Natural killer cell treated with Interleukin-12 subunit alpha and Interleukin-12 subunit beta and Interleukin-15 and Interleukin-18, amount 100 ng/mL, for 72 hours (primary cell): ENCODE measurements around the gene GLTP. TPM values are rescaled to one million over a fixed set of nuclear protein-coding genes. Genes with fewer than 3 reads are reported as not detected.
"Not testable (repeated sequence)": the region's sequence is repeated elsewhere in the genome, so short reads cannot be mapped to it uniquely, and the experiment has no call there.

Experiments used
- ATAC-seq, 2 donors: fragments of 150-1000 bp; cut with Tn5 transposase in 1 of 2; sonication (Bioruptor Pico), chemical (Tn5 transposase) in 1 of 2; 2 replicates each; pipeline ENCODE4 v1.10.0; 2021
- DNase-seq: peaks from one replicate; pipeline ENCODE4 v3.0.0; 2022; ENCODE audit warnings: low spot score
- H3K27ac Mint-ChIP-seq, 2 donors: 1 replicate in 1 of 2; 2 replicates in 1 of 2; pipeline ENCODE4 v1.8.0; 2022; ENCODE audit warnings: mixed read lengths in 2 of 2, mild to moderate bottlenecking in 1 of 2, moderate library complexity in 1 of 2
- H3K27me3 Mint-ChIP-seq, 2 donors: 1 replicate in 1 of 2; 2 replicates in 1 of 2; pipeline ENCODE4 v1.8.0; 2022; ENCODE audit warnings: mixed read lengths in 2 of 2
- H3K36me3 Mint-ChIP-seq: one replicate; pipeline ENCODE4 v1.8.0; 2022; ENCODE audit warnings: mixed read lengths
- H3K4me1 Mint-ChIP-seq, 2 donors: 1 replicate in 1 of 2; 2 replicates in 1 of 2; pipeline ENCODE4 v1.8.0; 2022; ENCODE audit warnings: low read depth in 2 of 2, mixed read lengths in 2 of 2, mild to moderate bottlenecking in 1 of 2
- H3K4me3 Mint-ChIP-seq: one replicate; pipeline ENCODE4 v1.8.0; 2022; ENCODE audit warnings: mixed read lengths
- H3K9me3 Mint-ChIP-seq: 2 replicates; pipeline ENCODE4 v1.8.0; 2022; ENCODE audit warnings: mixed read lengths
- total RNA-seq, 2 donors: library from RNA; stranded (reverse); gene quantifications; one replicate each; pipeline ENCODE4 v1.2.3, GENCODE V29; 2022

The GLTP gene
- total RNA-seq, 2 donors from 2014 or later, result 29.7 to 31.2 TPM

- H3K9me3 Mint-ChIP-seq, result no peaks in the 10 kb centered on the region
- H3K36me3 Mint-ChIP-seq, result no peaks in the 10 kb centered on the region
- no peak overlapping the region for H3K27ac Mint-ChIP-seq
- peaks cover 20 to 31% of the 10 kb centered on the region in 2 donors for H3K4me1 Mint-ChIP-seq
- no peak for ATAC-seq
- DNase-seq, result no peak
- H3K27me3 Mint-ChIP-seq, result no peaks in the 10 kb centered on the region
- H3K4me3 Mint-ChIP-seq, result no peak overlapping the region
Measured at GRCh38 chr12:109861689-109862314, 18.5 kb downstream of the GLTP start.

- no peak for ATAC-seq
- DNase-seq, result no peak
- Mint-ChIP-seq H3K27me3 (no peaks in the 10 kb centered on the region), H3K4me1 (peaks cover 20 to 27% of the 10 kb centered on the region in 2 donors), H3K9me3 (no peaks in the 10 kb centered on the region), H3K36me3 (no peaks in the 10 kb centered on the region), H3K4me3 (no peak overlapping the region), H3K27ac (no peak overlapping the region)
Measured at GRCh38 chr12:109860977-109861376, 19.4 kb downstream of the GLTP start.

GRCh38 chr12:109858764-109859163 lies 21.6 kb downstream of the GLTP start:
- ATAC-seq, result peak in 1 of 2 donors; percentile 56
- DNase-seq, result no peak
- H3K36me3 Mint-ChIP-seq, result no peaks in the 10 kb centered on the region
- no peak overlapping the region for H3K27ac Mint-ChIP-seq
- no peaks in the 10 kb centered on the region for H3K9me3 Mint-ChIP-seq
- no peaks in the 10 kb centered on the region for H3K27me3 Mint-ChIP-seq
- H3K4me1 Mint-ChIP-seq, result peaks cover 7 to 14% of the 10 kb centered on the region in 2 donors
- no peak overlapping the region for H3K4me3 Mint-ChIP-seq

- ATAC-seq (no peak), DNase-seq (no peak)
- H3K36me3 Mint-ChIP-seq, result no peaks in the 10 kb centered on the region
- no peak overlapping the region for H3K4me3 Mint-ChIP-seq
- no peaks in the 10 kb centered on the region for H3K27me3 Mint-ChIP-seq
- H3K9me3 Mint-ChIP-seq, result no peaks in the 10 kb centered on the region
- H3K4me1 Mint-ChIP-seq, result peaks cover 0 to 11% of the 10 kb centered on the region in 2 donors
- H3K27ac Mint-ChIP-seq, result no peak overlapping the region
Measured at GRCh38 chr12:109857715-109858114, 22.6 kb downstream of the GLTP start.

- ATAC-seq (no peak), DNase-seq (no peak)
- Mint-ChIP-seq H3K4me1 (peaks cover 0 to 11% of the 10 kb centered on the region in 2 donors), H3K4me3 (no peak overlapping the region), H3K27me3 (no peaks in the 10 kb centered on the region), H3K36me3 (no peaks in the 10 kb centered on the region), H3K27ac (no peak overlapping the region), H3K9me3 (no peaks in the 10 kb centered on the region)
Measured at GRCh38 chr12:109855377-109855776, 25.0 kb downstream of the GLTP start.

- not testable (repeated sequence) for H3K36me3 Mint-ChIP-seq, ATAC-seq, H3K27me3 Mint-ChIP-seq
Measured at GRCh38 chr12:109850518-109850917, 29.8 kb downstream of the GLTP start.

GRCh38 chr12:109847142-109847735 lies 33.1 kb downstream of the GLTP start:
- Mint-ChIP-seq H3K4me3 (no peak overlapping the region), H3K27ac (no peak overlapping the region), H3K36me3 (no peaks in the 10 kb centered on the region), H3K4me1 (peaks cover 0 to 10% of the 10 kb centered on the region in 2 donors), H3K27me3 (no peaks in the 10 kb centered on the region), H3K9me3 (no peaks in the 10 kb centered on the region)
- ATAC-seq (no peak), DNase-seq (no peak)

More at GRCh38 chr12:109850518-109850917, 29.8 kb downstream of the GLTP start:
- not testable (repeated sequence) for H3K4me1 Mint-ChIP-seq, H3K4me3 Mint-ChIP-seq, H3K27ac Mint-ChIP-seq, H3K9me3 Mint-ChIP-seq, DNase-seq

- H3K27me3 Mint-ChIP-seq, result no peaks in the 10 kb centered on the region
- DNase-seq, result no peak
Measured at GRCh38 chr12:109845824-109846205, 34.5 kb downstream of the GLTP start.

GRCh38 chr12:109844983-109845823 lies 35.1 kb downstream of the GLTP start:
- no peak overlapping the region for H3K4me3 Mint-ChIP-seq
- ATAC-seq, result peak; percentile 94 to 96
- peak; percentile 91 for DNase-seq
- H3K9me3 Mint-ChIP-seq, result no peaks in the 10 kb centered on the region
- no peaks in the 10 kb centered on the region for H3K36me3 Mint-ChIP-seq
- H3K27me3 Mint-ChIP-seq, result no peaks in the 10 kb centered on the region
- H3K4me1 Mint-ChIP-seq, result peaks cover 0 to 10% of the 10 kb centered on the region in 2 donors
- no peak overlapping the region for H3K27ac Mint-ChIP-seq

More at GRCh38 chr12:109845824-109846205, 34.5 kb downstream of the GLTP start:
- Mint-ChIP-seq H3K27ac (no peak overlapping the region), H3K4me1 (peaks cover 0 to 10% of the 10 kb centered on the region in 2 donors), H3K9me3 (no peaks in the 10 kb centered on the region), H3K4me3 (no peak overlapping the region), H3K36me3 (no peaks in the 10 kb centered on the region)
- no peak for ATAC-seq

GRCh38 chr12:109844091-109844490 lies 36.2 kb downstream of the GLTP start:
- ATAC-seq, result no peak
- H3K27ac Mint-ChIP-seq, result no peak overlapping the region
- H3K4me1 Mint-ChIP-seq, result peaks cover 0 to 10% of the 10 kb centered on the region in 2 donors
- DNase-seq, result no peak
- no peak overlapping the region for H3K4me3 Mint-ChIP-seq
- no peaks in the 10 kb centered on the region for H3K36me3 Mint-ChIP-seq
- H3K9me3 Mint-ChIP-seq, result no peaks in the 10 kb centered on the region
- H3K27me3 Mint-ChIP-seq, result peaks cover 0 to 3% of the 10 kb centered on the region in 2 donors

GRCh38 chr12:109842021-109842420 lies 38.3 kb downstream of the GLTP start:
- Mint-ChIP-seq H3K4me1 (peaks cover 0 to 10% of the 10 kb centered on the region in 2 donors), H3K27ac (no peak overlapping the region), H3K9me3 (no peaks in the 10 kb centered on the region), H3K4me3 (no peak overlapping the region), H3K36me3 (no peaks in the 10 kb centered on the region), H3K27me3 (peaks cover 0 to 3% of the 10 kb centered on the region in 2 donors)
- DNase-seq, result no peak
- ATAC-seq, result no peak

GRCh38 chr12:109841356-109841755 lies 39.0 kb downstream of the GLTP start:
- DNase-seq (no peak), ATAC-seq (no peak)
- H3K27ac Mint-ChIP-seq, result no peak overlapping the region
- H3K27me3 Mint-ChIP-seq, result peaks cover 0 to 3% of the 10 kb centered on the region in 2 donors
- no peaks in the 10 kb centered on the region for H3K9me3 Mint-ChIP-seq
- no peaks in the 10 kb centered on the region for H3K36me3 Mint-ChIP-seq
- no peak overlapping the region for H3K4me3 Mint-ChIP-seq
- peaks cover 0 to 10% of the 10 kb centered on the region in 2 donors for H3K4me1 Mint-ChIP-seq

GRCh38 chr12:109840305-109841074 lies 39.9 kb downstream of the GLTP start:
- peaks cover 0 to 7% of the 10 kb centered on the region in 2 donors for H3K4me1 Mint-ChIP-seq
- DNase-seq, result no peak
- ATAC-seq, result no peak
- no peak overlapping the region for H3K4me3 Mint-ChIP-seq
- no peaks in the 10 kb centered on the region for H3K36me3 Mint-ChIP-seq
- no peak overlapping the region for H3K27ac Mint-ChIP-seq
- H3K9me3 Mint-ChIP-seq, result no peaks in the 10 kb centered on the region
- peaks cover under 1 to 3% of the 10 kb centered on the region in 2 donors for H3K27me3 Mint-ChIP-seq
